GM12864 (cell line): Measurements from ENCODE around the gene C22orf23.

Experiments used
- DNase-seq: peaks from one replicate; pipeline ENCODE4 v3.0.0-alpha.2; 2011; ENCODE audit warnings: low read depth
- H3K4me3 ChIP-seq: 2 replicates; pipeline ENCODE4 v1.5.1; 2011; ENCODE audit warnings: mild to moderate bottlenecking, low read depth, low read length, control low read depth
- CTCF ChIP-seq: IDR thresholded peaks from 2 replicates; pipeline ENCODE4 v1.5.1; 2011; ENCODE audit warnings: low read depth, mild to moderate bottlenecking, moderate library complexity, low read length, control low read depth, inconsistent platforms; ENCODE audit errors: missing control alignments

Gene C22orf23

GRCh38 chr22:37953437-37954179 is at the start of gene C22orf23, which contains the start of gene POLR2F:
C22orf23 (minus strand) TSS chr22:37953601; CDS start chr22:37953149, 452 bp downstream.
POLR2F (plus strand) TSS chr22:37953699; CDS start chr22:37953788, 89 bp downstream.
- TF ChIP-seq CTCF = no peak
- DNase-seq = peak; percentile 86
- H3K4me3 ChIP-seq = peak within 1 kb of the TSS; percentile 81

DNA sequence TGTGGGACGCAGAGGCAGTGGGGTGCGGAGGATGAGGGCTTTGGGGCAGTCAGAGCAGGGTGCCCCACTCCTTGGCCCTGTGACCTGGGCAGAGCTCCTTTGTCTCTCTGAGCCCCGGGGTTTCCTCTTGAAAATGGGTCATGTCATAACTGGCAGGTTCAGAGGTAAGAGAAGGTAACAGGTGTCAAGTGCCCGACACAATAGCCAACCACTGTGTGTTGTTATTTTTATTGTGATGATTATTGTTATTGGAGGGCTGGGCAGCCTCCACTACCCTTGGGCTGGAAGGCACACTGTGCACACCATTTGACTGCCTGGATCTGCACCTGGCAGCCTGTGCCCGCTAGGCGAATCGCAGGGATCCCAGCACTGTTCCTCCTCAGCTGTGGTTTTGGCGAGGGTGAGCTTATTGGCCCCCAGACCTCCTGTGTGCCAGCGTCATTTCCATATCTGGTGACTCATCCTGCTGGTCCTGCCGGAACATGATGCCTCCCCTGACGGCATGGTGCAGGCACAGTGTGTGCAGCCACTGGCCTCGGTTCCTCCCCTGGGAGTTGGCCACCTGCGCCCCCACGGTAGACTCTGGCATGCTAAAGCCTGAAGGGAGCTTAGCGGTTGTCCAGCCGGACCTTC is 46.4 kb upstream of the C22orf23 start:
- TF ChIP-seq CTCF = no peak
- DNase-seq = no peak
- no peak overlapping the region for H3K4me3 ChIP-seq

GRCh38 chr22:37999236-37999635 is 45.8 kb upstream of the C22orf23 start:
- DNase-seq = no peak
- no peak for TF ChIP-seq CTCF
- H3K4me3 ChIP-seq = no peak overlapping the region

- no peak for DNase-seq
- TF ChIP-seq CTCF = no peak
- no peak overlapping the region for H3K4me3 ChIP-seq
Observed at GRCh38 chr22:37998543-37998942, 45.1 kb upstream of the C22orf23 start.

GRCh38 chr22:37996515-37997246 is 43.3 kb upstream of the C22orf23 start:
- DNase-seq = no peak
- TF ChIP-seq CTCF = peak; percentile 3
- H3K4me3 ChIP-seq = no peak overlapping the region

DNA sequence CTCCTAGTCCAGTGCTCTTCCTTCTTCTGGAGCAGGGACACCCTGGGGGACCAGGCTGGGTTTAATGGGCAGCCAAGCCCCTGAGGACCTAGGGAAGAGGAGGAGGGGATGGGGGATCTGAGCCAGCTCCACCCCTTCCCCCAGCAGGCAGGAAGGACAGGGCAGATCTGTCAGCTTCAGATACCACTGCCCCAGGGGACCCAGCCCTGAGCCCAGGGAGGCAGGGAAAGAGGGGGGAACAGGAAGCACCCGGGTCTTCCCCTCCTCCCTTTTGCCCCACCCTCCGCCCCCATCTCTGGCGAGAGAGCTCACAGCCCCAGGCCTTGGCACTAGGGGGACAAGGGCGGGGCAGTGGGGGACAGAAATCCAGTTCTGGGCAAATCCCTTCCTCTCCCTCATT is 42.7 kb upstream of the C22orf23 start:
- no peak for DNase-seq
- no peak for TF ChIP-seq CTCF
- H3K4me3 ChIP-seq = no peak overlapping the region
